Psoas muscle (tissue), 8 donors: Measurements from ENCODE around the gene CGB2. TPM values are rescaled to one million over a fixed set of nuclear protein-coding genes. Genes with fewer than 3 reads are reported as not detected.
"Not testable (repeated sequence)": the region's sequence is repeated elsewhere in the genome, so short reads cannot be mapped to it uniquely, and the experiment has no call there.

Experiments used
- ATAC-seq, 4 donors: fragments of 200-7000 bp; cut with Tn5 transposase; one replicate each; pipeline ENCODE4 v1.9.1; 2020; ENCODE audit warnings: moderate library complexity in 3 of 4, mild to moderate bottlenecking in 2 of 4
- DNase-seq, 2 donors: peaks; one replicate each; pipeline ENCODE4 v3.0.0-alpha.2; 2020
- H3K27ac ChIP-seq: fragments of 200-600 bp; one replicate; pipeline ENCODE4 v1.8.0; 2022
- H3K27me3 ChIP-seq, 3 donors: fragments of 200-600 bp in 1 of 3; one replicate each; pipeline versions ENCODE4 v1.6.1 to v1.8.0; 2013 to 2022; ENCODE audit warnings: low read length in 2 of 3, mild to moderate bottlenecking in 2 of 3, moderate library complexity in 1 of 3; ENCODE audit not compliant: insufficient read depth in 3 of 3
- H3K36me3 ChIP-seq, 2 donors: fragments of 200-600 bp in 1 of 2; one replicate each; pipeline versions ENCODE4 v1.6.1 to v1.8.0; 2013 to 2022; ENCODE audit warnings: low read depth in 1 of 2, mild to moderate bottlenecking in 1 of 2, moderate library complexity in 1 of 2; ENCODE audit not compliant: insufficient read depth in 1 of 2
- H3K4me1 ChIP-seq: fragments of 200-600 bp; one replicate; pipeline ENCODE4 v1.8.0; 2022
- H3K4me3 ChIP-seq: fragments of 200-600 bp; one replicate; pipeline ENCODE4 v1.8.0; 2022; ENCODE audit warnings: mild to moderate bottlenecking
- H3K9me3 ChIP-seq: fragments of 200-600 bp; one replicate; pipeline ENCODE4 v1.8.0; 2022
- WGBS, 3 donors: extraction: QIAGEN DNeasy Blood & Tissue Kit; methylation state at CpG; one replicate each; pipeline versions ENCODE4 v1.1.6 to v1.1.7; 2013; 5-methylcytosine and 5-hydroxymethylcytosine counted together
- intact Hi-C, 2 donors: fragments of 100-400 bp; cut with DNase I; formaldehyde crosslinking; loops; one replicate each; pipeline versions ENCODE4 v1.11.0 to v1.14.2; 2022
- polyA plus RNA-seq, 3 donors: library from polyadenylated mRNA; stranded (reverse); fragments of 200-250 nt; gene quantifications; one replicate each; pipeline ENCODE4 v1.2.3, GENCODE V29; 2013
- total RNA-seq, 4 donors: library from RNA; stranded (reverse); fragmentation: NEBNext Ultra II Directional in 2 of 4; extraction: Animal tissue kit (Norgen Biotek cat#: 25700) in 2 of 4; gene quantifications; one replicate each; pipeline versions ENCODE4 v1.2.1 to v1.2.4, GENCODE V29; 2021 to 2023
- TF ChIP-seq, protein P1 (sequence below): fragments of 200-600 bp; IDR thresholded peaks from one replicate; pipeline ENCODE4 v1.8.0; 2022; ENCODE audit warnings: antibody characterized with exemption
- donor health status: healthy with polysubstance abuse.
- donor health status: DM: no; HTN: no; CAD: no; lungs with moderate emphysema.
- donor health status: Bipolar disorder and iron deficiency.
- donor health status: healthy.
- donor health status: DM: yes; HTN: yes; CAD: no.
- donor health status: DM: no; HTN: no; CAD: no.
- donor health status: DM: no; HTN: no; CAD: no.
- donor health status: DM: yes; HTN: yes; CAD: no.

CGB2 gene
- total and polyA plus RNA-seq, 7 donors = 0.10 TPM; not detected in 6

DNA sequence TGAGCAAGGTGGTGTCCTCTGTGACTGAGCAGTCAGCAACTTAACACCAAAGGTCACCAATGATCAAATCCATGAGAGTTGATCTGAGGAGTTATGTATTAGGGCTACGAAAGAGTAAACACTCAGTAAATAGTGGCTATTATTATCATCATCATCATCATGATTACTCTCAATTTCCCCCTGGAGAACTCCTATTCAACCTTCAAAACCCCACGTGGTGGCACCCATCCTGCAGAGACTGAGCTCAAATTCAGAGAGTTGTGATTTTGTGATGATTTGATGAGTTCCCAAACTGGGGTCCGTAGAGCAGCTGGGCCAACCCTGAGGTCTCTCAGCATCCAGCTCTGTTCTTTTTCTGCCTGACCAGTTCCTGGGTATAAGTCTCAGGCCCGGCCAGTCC is 18.1 kb downstream of the CGB2 start:
- ATAC-seq, intact Hi-C loops, H3K27ac ChIP-seq, H3K36me3 ChIP-seq, H3K9me3 ChIP-seq, DNase-seq, H3K4me3 ChIP-seq, H3K4me1 ChIP-seq, H3K27me3 ChIP-seq: not testable (repeated sequence)
- WGBS, 3 donors = 69 to 85% (median 77%) methylated on average over 2 to 3 of the region's 4 CpGs

DNA sequence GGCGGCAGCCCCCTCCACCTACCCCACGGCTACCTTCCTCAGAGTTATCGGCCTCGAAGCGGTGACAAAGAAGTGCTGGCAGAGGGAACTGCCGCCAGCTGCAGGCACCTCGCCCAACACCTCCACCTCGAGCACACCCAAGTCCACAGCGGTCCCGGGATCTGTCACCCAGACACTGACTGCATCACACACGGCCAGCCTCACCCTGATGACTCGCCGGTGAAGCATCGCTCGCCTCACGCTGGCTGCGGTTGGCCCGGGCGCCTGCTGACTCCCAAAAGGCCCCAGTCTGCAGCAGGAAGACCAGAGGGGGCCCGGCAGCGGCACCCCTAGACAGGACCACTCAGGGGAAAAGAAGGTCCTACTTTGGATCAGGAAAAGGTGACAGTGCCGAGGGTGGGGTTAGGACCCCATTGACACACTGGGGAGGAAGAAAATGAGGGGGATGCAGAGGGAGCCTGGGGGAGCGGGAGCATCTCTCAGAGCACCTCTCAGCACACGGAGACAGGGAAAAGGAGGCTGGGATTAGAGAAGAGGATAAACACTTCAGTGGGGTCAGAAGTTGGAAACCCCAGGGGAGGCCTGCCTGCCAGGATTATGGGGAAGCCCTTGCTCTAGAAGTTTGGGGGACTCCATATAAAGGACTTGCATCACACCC is 18.8 kb downstream of the CGB2 start:
- intact Hi-C loops, H3K36me3 ChIP-seq, H3K27ac ChIP-seq, DNase-seq, ATAC-seq, H3K9me3 ChIP-seq, H3K4me3 ChIP-seq, H3K27me3 ChIP-seq, H3K4me1 ChIP-seq: not testable (repeated sequence)
- 74 to 84% (median 76%) methylated on average over 24 of the region's 24 CpGs for WGBS, 3 donors

DNA sequence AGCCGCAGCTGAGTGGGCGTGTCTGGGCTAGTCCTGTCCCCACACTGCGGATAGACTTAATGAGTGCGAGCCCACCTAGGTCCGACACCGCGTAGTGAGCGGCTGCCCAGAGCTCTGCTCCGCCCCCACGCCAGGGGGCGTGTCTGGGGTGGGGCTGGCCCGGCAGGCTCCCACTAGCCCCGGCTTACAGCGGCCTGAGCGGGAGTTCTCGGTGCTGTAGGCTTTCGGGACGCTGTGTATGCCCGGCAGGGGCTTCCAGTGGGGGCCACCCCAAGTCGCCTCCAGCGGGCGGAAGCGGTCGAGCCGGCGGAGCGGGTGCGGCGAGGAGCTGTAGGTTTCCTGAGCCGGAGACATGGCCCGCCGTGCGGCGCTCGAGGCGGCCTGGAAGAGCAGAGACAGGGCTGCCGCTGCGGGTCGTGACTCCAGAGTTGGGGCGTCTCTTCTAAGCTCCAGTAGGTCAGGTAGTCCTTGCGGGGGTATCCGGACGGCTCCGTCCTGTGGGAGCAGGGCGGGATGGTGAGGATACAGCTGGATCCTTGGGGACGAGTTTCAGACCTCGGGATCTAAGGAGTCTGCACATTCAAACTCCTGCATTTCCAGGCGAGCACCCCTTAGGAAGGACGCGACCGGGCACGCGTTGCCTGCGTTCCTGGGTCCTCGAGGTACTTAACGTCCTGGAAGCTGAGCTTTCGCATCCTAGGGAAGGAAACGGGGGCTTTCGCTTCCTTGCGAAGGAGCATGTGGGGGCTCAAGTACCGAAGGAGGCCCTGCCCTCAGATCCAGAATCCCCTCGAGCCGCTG is 24.6 kb downstream of the CGB2 start:
- WGBS, 3 donors = 0 to 1% (median 1%) methylated on average over 56 to 63 of the region's 63 CpGs
- intact Hi-C loops = loop anchor here in 1 of 2 donors (5.0 kb wide), 1 partner anchor 44 kb away; no protein-coding TSS in a partner anchor
- ATAC-seq (peak; percentile 79 to 81 (median 80)), DNase-seq (peak; percentile 66 to 77)
- no peaks in the 10 kb centered on the region for H3K36me3 ChIP-seq
- no peaks in the 10 kb centered on the region for H3K9me3 ChIP-seq
- TF ChIP-seq, protein P1, sequence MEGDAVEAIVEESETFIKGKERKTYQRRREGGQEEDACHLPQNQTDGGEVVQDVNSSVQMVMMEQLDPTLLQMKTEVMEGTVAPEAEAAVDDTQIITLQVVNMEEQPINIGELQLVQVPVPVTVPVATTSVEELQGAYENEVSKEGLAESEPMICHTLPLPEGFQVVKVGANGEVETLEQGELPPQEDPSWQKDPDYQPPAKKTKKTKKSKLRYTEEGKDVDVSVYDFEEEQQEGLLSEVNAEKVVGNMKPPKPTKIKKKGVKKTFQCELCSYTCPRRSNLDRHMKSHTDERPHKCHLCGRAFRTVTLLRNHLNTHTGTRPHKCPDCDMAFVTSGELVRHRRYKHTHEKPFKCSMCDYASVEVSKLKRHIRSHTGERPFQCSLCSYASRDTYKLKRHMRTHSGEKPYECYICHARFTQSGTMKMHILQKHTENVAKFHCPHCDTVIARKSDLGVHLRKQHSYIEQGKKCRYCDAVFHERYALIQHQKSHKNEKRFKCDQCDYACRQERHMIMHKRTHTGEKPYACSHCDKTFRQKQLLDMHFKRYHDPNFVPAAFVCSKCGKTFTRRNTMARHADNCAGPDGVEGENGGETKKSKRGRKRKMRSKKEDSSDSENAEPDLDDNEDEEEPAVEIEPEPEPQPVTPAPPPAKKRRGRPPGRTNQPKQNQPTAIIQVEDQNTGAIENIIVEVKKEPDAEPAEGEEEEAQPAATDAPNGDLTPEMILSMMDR = peak; percentile 46
- H3K27me3 ChIP-seq = no peaks in the 10 kb centered on the region
- H3K4me3 ChIP-seq = peak overlapping the region; percentile 82
- peak overlapping the region; percentile 67 for H3K27ac ChIP-seq
- peaks cover 5% of the 10 kb centered on the region for H3K4me1 ChIP-seq

DNA sequence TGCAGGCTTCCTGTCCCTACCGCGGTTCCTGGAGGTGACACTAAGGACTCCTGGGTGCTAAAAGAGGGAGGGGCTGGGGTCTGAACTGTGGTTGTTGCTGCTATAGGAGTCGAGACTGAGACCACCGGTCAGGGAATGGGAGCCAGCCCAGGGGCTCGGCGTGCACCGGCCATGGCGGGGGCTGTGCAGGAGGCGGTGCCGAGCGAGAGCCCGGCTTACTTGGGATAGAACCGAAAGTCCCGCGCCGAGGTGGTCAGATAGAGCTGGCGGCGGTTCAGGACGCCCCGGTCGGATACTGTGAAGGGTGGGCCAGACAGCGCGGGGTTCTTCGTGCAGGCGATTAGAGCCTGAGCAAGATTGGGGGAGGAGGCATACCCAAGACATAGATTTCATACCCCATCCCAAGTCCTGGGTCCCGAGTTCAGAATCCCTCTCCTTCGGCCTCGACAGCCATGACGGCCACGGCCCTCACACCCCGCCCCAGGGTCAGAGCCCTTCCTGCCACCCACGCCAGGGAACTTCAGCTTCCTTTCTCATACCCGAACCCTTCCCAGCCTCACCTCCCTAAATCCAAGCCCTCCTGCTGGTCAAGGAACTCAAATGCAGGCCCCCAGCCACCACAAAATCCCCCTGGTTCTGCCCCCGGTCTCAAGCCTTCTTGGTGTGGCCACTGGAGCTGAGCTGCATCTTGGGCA is 25.4 kb downstream of the CGB2 start:
- H3K4me1 ChIP-seq, H3K36me3 ChIP-seq, DNase-seq, H3K27me3 ChIP-seq, H3K9me3 ChIP-seq: not testable (repeated sequence)
- Histone ChIP-seq H3K4me3 (peak overlapping the region; percentile 82), H3K27ac (peak overlapping the region; percentile 67)
- peak; percentile 4 to 31 (median 14) for ATAC-seq
- 1 to 3% (median 2%) methylated on average over 23 to 34 of the region's 34 CpGs for WGBS, 3 donors
- intact Hi-C loops = loop anchor here in 1 of 2 donors (5.0 kb wide), 1 partner anchor 45 kb away; no protein-coding TSS in a partner anchor

DNA sequence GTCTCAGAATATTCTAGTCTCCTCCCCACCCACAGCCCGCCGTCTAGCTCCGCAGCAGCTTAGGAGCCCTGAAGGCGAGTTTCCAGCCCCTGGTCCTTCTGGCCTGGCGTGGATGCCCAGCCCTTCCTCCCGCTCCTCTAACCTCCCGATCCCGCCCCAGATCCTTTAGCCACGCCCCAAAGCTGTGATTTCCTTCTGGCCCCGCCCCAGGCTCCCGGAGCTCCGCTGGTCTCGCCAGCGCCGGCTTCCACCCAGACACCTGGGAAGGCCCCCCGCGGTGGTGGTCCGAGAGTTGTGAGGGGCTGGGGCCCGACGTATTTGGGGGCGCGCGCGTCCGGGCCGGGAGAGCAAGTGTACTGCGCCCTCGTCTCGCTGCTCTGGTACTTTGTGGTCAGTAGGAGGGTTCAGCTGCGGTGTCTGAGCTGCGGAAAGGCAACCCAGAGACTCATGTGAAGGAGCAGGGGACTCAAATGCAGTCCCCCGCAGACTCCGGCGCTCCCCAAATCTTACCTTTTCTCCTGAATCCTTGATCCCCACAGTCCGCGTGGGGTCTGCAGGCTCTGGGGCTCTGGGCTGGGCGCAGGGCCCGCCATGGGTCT is 26.0 kb downstream of the CGB2 start, which contains the start of gene CGB7:
Gene CGB7 (minus strand): TSS at position 114 of the 599 bp plus-strand sequence. CDS start 2,374 bp downstream, outside the sequence.
- TF ChIP-seq, protein P1 = no peak
- peak; percentile 76 to 84 for DNase-seq
- peaks cover 5% of the 10 kb centered on the region for H3K4me1 ChIP-seq
- H3K9me3 ChIP-seq = no peaks in the 10 kb centered on the region
- no peaks in the 10 kb centered on the region for H3K27me3 ChIP-seq
- peak within 1 kb of the TSS; percentile 67 for H3K27ac ChIP-seq
- peak within 1 kb of the TSS; percentile 82 for H3K4me3 ChIP-seq
- intact Hi-C loops = loop anchor here in 1 of 2 donors (5.0 kb wide), 1 partner anchor 45 kb away; no protein-coding TSS in a partner anchor
- ATAC-seq = peak; percentile 67 to 82 (median 72)
- 1 to 2% (median 2%) methylated on average over 34 to 38 of the region's 38 CpGs for WGBS, 3 donors
- H3K36me3 ChIP-seq = no peaks in the 10 kb centered on the region
